Suprapubic skin (tissue), 4 donors: ENCODE measurements around the gene SST. TPM values are rescaled to one million over a fixed set of nuclear protein-coding genes. Genes with fewer than 3 reads are reported as not detected.

Experiments
- DNase-seq, 2 donors: peaks; one replicate each; pipeline ENCODE4 v3.0.0-alpha.2; 2019; ENCODE audit warnings: low spot score in 2 of 2
- H3K27ac ChIP-seq: fragments of 200-600 bp; sonication (generic); one replicate; pipeline ENCODE4 v1.5.1; 2019
- H3K27me3 ChIP-seq: fragments of 200-600 bp; sonication (generic); one replicate; pipeline ENCODE4 v1.5.1; 2019
- H3K36me3 ChIP-seq: fragments of 200-600 bp; sonication (generic); one replicate; pipeline ENCODE4 v1.5.1; 2019
- H3K4me1 ChIP-seq: fragments of 200-600 bp; sonication (generic); one replicate; pipeline ENCODE4 v1.5.1; 2019
- H3K4me3 ChIP-seq: fragments of 200-600 bp; sonication (generic); one replicate; pipeline ENCODE4 v1.5.1; 2019; ENCODE audit warnings: mild to moderate bottlenecking
- H3K9me3 ChIP-seq: fragments of 200-600 bp; sonication (generic); one replicate; pipeline ENCODE4 v1.5.1; 2019
- CTCF ChIP-seq, 2 donors: fragments of 200-600 bp in 1 of 2; fragments of 450-650 bp in 1 of 2; sonication (generic) in 1 of 2; IDR thresholded peaks; one replicate each; pipeline ENCODE4 v1.5.1; 2016 to 2019; ENCODE audit warnings: antibody characterized with exemption in 2 of 2, mild to moderate bottlenecking in 1 of 2, moderate library complexity in 1 of 2
- EP300 ChIP-seq: sonication (generic); formaldehyde crosslinking; IDR thresholded peaks from one replicate; pipeline ENCODE4 v1.6.1; 2017; ENCODE audit warnings: antibody characterized with exemption
- POLR2A ChIP-seq, 2 donors: fragments of 450-650 bp; IDR thresholded peaks; one replicate each; pipeline ENCODE4 v1.6.1; 2017; ENCODE audit warnings: antibody characterized with exemption in 2 of 2, mild to moderate bottlenecking in 2 of 2, moderate library complexity in 2 of 2
- POLR2AphosphoS5 ChIP-seq, 3 donors: sonication (generic); formaldehyde crosslinking; IDR thresholded peaks; one replicate each; pipeline ENCODE4 v1.6.1; 2017; ENCODE audit warnings: antibody characterized with exemption in 3 of 3
- WGBS: methylation state at CpG from one replicate; pipeline ENCODE4 v1.1.5; 2018; 5-methylcytosine and 5-hydroxymethylcytosine counted together
- total RNA-seq, 4 donors: library from RNA; depleted of rRNA; stranded (reverse); fragments of >200 nt; gene quantifications; one replicate each; pipeline ENCODE4 v1.1.0, GENCODE V29; 2016

SST gene
- total RNA-seq, 4 donors from 2014 or later: 4.8 TPM; not detected in 3

GRCh38 chr3:187642861-187643260 is 27.3 kb downstream of the SST start:
- no peak for DNase-seq
- 72% methylated on average over 5 of the region's 5 CpGs for WGBS
- Histone ChIP-seq H3K36me3 (no peaks in the 10 kb centered on the region), H3K4me3 (no peak overlapping the region), H3K4me1 (no peaks in the 10 kb centered on the region), H3K27ac (no peak overlapping the region), H3K27me3 (no peaks in the 10 kb centered on the region), H3K9me3 (no peaks in the 10 kb centered on the region)
- TF ChIP-seq POLR2A (IDR thresholded peaks at IDR 0.05): no peak
- TF ChIP-seq EP300: no peak
- no peak for TF ChIP-seq POLR2AphosphoS5 (IDR thresholded peaks at IDR 0.05)
- no peak for TF ChIP-seq CTCF (IDR thresholded peaks at IDR 0.05)

- Histone ChIP-seq H3K36me3 (no peaks in the 10 kb centered on the region), H3K4me1 (no peaks in the 10 kb centered on the region), H3K27ac (no peak overlapping the region), H3K4me3 (no peak overlapping the region), H3K27me3 (no peaks in the 10 kb centered on the region), H3K9me3 (no peaks in the 10 kb centered on the region)
- WGBS: 85% methylated on average over 2 of the region's 2 CpGs
- TF ChIP-seq CTCF (IDR thresholded peaks at IDR 0.05) (no peak), EP300 (no peak), POLR2AphosphoS5 (IDR thresholded peaks at IDR 0.05) (no peak), POLR2A (IDR thresholded peaks at IDR 0.05) (no peak)
- DNase-seq: no peak
These were observed 28.7 kb downstream of the SST start for GRCh38 chr3:187641320-187642016.

GRCh38 chr3:187640569-187641059 is 29.6 kb downstream of the SST start:
- H3K27ac ChIP-seq: no peak overlapping the region
- 46% methylated on average over 2 of the region's 2 CpGs for WGBS
- H3K36me3 ChIP-seq: no peaks in the 10 kb centered on the region
- H3K4me1 ChIP-seq: no peaks in the 10 kb centered on the region
- TF ChIP-seq EP300 (no peak), POLR2A (IDR thresholded peaks at IDR 0.05) (no peak), CTCF (IDR thresholded peaks at IDR 0.05) (no peak), POLR2AphosphoS5 (IDR thresholded peaks at IDR 0.05) (no peak)
- no peaks in the 10 kb centered on the region for H3K9me3 ChIP-seq
- DNase-seq: no peak
- H3K27me3 ChIP-seq: no peaks in the 10 kb centered on the region
- H3K4me3 ChIP-seq: no peak overlapping the region

GRCh38 chr3:187639927-187640568 is 30.1 kb downstream of the SST start:
- Histone ChIP-seq H3K9me3 (no peaks in the 10 kb centered on the region), H3K27me3 (no peaks in the 10 kb centered on the region), H3K36me3 (no peaks in the 10 kb centered on the region), H3K27ac (no peak overlapping the region), H3K4me1 (no peaks in the 10 kb centered on the region), H3K4me3 (no peak overlapping the region)
- no peak for DNase-seq
- WGBS: 68% methylated on average over 5 of the region's 5 CpGs
- TF ChIP-seq POLR2AphosphoS5 (IDR thresholded peaks at IDR 0.05) (no peak), EP300 (no peak), POLR2A (IDR thresholded peaks at IDR 0.05) (no peak), CTCF (IDR thresholded peaks at IDR 0.05) (no peak)

- Histone ChIP-seq H3K27ac (no peak overlapping the region), H3K9me3 (no peaks in the 10 kb centered on the region), H3K27me3 (no peaks in the 10 kb centered on the region), H3K4me1 (no peaks in the 10 kb centered on the region), H3K4me3 (no peak overlapping the region), H3K36me3 (no peaks in the 10 kb centered on the region)
- no peak for DNase-seq
- TF ChIP-seq POLR2AphosphoS5 (IDR thresholded peaks at IDR 0.05): no peak
These were observed 33.7 kb downstream of the SST start for GRCh38 chr3:187636528-187636927.
